ENCODE data around the gene GOLGA8M.
"Not testable (repeated sequence)": the region's sequence is repeated elsewhere in the genome, so short reads cannot be mapped to it uniquely, and the experiment has no call there.

GRCh38 chr15:28737521-28738199 is 25.4 kb upstream of the GOLGA8M start:
- TF ChIP-seq CTCF (conservative IDR thresholded peaks at IDR 0.05 in 1 of 2, IDR thresholded peaks at IDR 0.05 in 1 of 2; ENCODE audit: extremely low read depth in 1 of 2, insufficient read depth in 1 of 2, low read depth in 1 of 2, low read length in 2 of 2); EZH2 (IDR thresholded peaks at IDR 0.05; ENCODE audit: borderline replicate concordance, low read length): not testable (repeated sequence)

Data from mammary epithelial cell (primary cell).